SU-DHL-6 (cell line): ENCODE results near the gene NCMAP.
"Not testable (repeated sequence)": the region's sequence is repeated elsewhere in the genome, so short reads cannot be mapped to it uniquely, and the experiment has no call there.

Source experiments
- H2AFZ ChIP-seq: fragments of 200-600 bp; sonication (generic); 2 replicates; pipeline ENCODE4 v1.6.1; 2014; ENCODE audit warnings: low read depth, mild to moderate bottlenecking, moderate library complexity, mixed read lengths, antibody characterized with exemption, low read length; ENCODE audit not compliant: severe bottlenecking
- H3F3A ChIP-seq: fragments of 200-600 bp; shearing (Covaris generic); 2 replicates; pipeline ENCODE4 v1.6.0; 2016; ENCODE audit warnings: antibody characterized with exemption, mild to moderate bottlenecking; ENCODE audit not compliant: insufficient read depth
- H3K27ac ChIP-seq: fragments of 200-600 bp; sonication (generic); 2 replicates; pipeline ENCODE4 v1.5.1; 2016; ENCODE audit warnings: low read depth, mild to moderate bottlenecking, low read length, moderate library complexity, mixed read lengths
- H3K27me3 ChIP-seq: fragments of 200-600 bp; sonication (generic), shearing (Covaris generic); 2 replicates; pipeline ENCODE4 v1.6.0; 2014; ENCODE audit warnings: mild to moderate bottlenecking, low read length
- H3K36me3 ChIP-seq: fragments of 200-600 bp; sonication (generic); 2 replicates; pipeline ENCODE4 v1.6.1; 2014; ENCODE audit warnings: mild to moderate bottlenecking, low read length, mixed read lengths
- H3K4me2 ChIP-seq: fragments of 300-600, 200-600 bp; shearing (Covaris generic), sonication (generic); 2 replicates; pipeline ENCODE4 v1.6.0; 2014; ENCODE audit warnings: low read length, low read depth, mild to moderate bottlenecking; ENCODE audit not compliant: poor library complexity, severe bottlenecking
- H3K4me3 ChIP-seq: fragments of 200-600 bp; sonication (generic); 2 replicates; pipeline ENCODE4 v1.5.1; 2014; ENCODE audit warnings: antibody characterized with exemption, low read length, mild to moderate bottlenecking, mixed read lengths; ENCODE audit not compliant: insufficient read depth, poor library complexity, severe bottlenecking
- H3K79me2 ChIP-seq: fragments of 200-600 bp; sonication (generic); 2 replicates; pipeline ENCODE4 v1.6.1; 2014; ENCODE audit warnings: mild to moderate bottlenecking, low read length, moderate library complexity; ENCODE audit not compliant: insufficient read depth
- H3K9ac ChIP-seq: fragments of 200-600 bp; sonication (generic); 2 replicates; pipeline ENCODE4 v1.7.0; 2014; ENCODE audit warnings: mild to moderate bottlenecking, low read length
- H3K9me2 ChIP-seq: fragments of 200-600 bp; sonication (generic); replicated peaks from 2 replicates; pipeline ENCODE4 v1.6.1; 2014; ENCODE audit warnings: low read length; ENCODE audit not compliant: insufficient read depth
- H3K9me3 ChIP-seq: fragments of 200-600 bp; sonication (generic); 2 replicates; pipeline ENCODE4 v1.6.1; 2014; ENCODE audit warnings: low read length, mixed read lengths; ENCODE audit not compliant: insufficient read depth
- H4K20me1 ChIP-seq: fragments of 200-600 bp; sonication (generic); 2 replicates; pipeline ENCODE4 v1.6.1; 2014; ENCODE audit warnings: low read depth, mild to moderate bottlenecking, antibody characterized with exemption, low read length, moderate library complexity, mixed read lengths
- EZH2phosphoT487 ChIP-seq: fragments of 200-600 bp; sonication (generic), shearing (Covaris generic); conservative IDR thresholded peaks from 2 replicates; pipeline ENCODE4 v1.6.1; 2018; ENCODE audit warnings: mild to moderate bottlenecking, antibody characterized with exemption, low read length, moderate library complexity, mixed read lengths
- TF ChIP-seq, protein P1 (sequence below): fragments of 200-600 bp; sonication (generic); IDR thresholded peaks from one replicate; pipeline ENCODE4 v1.5.1; 2017; ENCODE audit warnings: antibody characterized with exemption, mild to moderate bottlenecking, low read length, moderate library complexity; ENCODE audit not compliant: insufficient read depth, poor library complexity, severe bottlenecking

NCMAP gene

DNA sequence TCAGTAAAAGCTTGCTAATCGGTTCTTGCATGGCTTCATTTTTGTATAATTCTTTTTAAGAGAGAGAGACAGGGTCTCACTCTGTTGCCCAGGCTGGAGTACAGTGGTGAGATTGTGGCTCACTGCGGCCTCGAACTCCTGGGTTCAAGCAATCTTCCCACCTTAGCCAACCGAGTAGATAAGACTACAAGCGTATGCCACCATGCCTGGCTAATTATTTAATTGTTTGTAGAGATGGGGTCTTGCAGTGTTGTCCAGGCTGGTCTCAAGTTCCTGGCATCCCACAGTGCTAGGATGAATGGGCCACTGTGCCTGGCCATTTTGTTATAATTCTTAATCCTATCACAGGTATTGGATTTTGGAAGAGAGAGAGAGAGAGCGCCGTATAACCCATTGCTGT, 29.8 kb upstream of the NCMAP start:
- Histone ChIP-seq H3K4me3 (no peak overlapping the region), H3K27ac (no peak overlapping the region)

DNA sequence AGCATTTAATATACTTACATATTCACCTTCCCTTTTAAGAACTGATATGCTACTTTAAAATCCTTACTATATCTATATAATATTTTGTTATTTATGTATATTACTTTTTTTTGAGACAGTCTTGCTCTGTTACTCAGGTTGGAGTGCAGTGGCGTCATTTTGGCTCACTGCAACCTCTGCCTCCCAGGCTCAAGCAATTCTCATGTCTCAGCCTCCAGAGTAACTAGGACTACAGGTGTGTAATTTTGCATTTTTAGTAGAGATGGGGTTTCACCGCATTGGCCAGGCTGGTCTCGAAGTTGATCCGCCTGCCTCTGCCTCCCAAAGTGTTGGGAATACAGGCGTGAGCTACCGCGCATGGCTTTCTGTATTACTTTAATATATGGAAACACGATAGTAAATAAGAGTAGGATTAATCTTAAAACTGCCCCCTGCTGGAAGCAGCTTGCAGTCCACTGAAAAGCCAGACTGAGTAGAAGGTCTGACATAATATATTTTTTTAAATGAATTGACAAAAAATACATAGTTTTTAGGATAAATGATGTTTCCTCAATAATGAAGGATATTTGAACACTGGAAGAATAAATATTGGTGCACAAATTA, 28.8 kb upstream of the NCMAP start:
- no peaks in the 10 kb centered on the region for H4K20me1 ChIP-seq
- H3K79me2 ChIP-seq: no peaks in the 10 kb centered on the region
- H3K9me2 ChIP-seq: no peaks in the 10 kb centered on the region
- H3K9me3 ChIP-seq: no peaks in the 10 kb centered on the region
- H3K27me3 ChIP-seq: no peaks in the 10 kb centered on the region
- peak overlapping the region; percentile 55 for H2AFZ ChIP-seq
- peaks cover 24% of the 10 kb centered on the region for H3F3A ChIP-seq
- H3K9ac ChIP-seq: no peak overlapping the region
- TF ChIP-seq, protein P1, sequence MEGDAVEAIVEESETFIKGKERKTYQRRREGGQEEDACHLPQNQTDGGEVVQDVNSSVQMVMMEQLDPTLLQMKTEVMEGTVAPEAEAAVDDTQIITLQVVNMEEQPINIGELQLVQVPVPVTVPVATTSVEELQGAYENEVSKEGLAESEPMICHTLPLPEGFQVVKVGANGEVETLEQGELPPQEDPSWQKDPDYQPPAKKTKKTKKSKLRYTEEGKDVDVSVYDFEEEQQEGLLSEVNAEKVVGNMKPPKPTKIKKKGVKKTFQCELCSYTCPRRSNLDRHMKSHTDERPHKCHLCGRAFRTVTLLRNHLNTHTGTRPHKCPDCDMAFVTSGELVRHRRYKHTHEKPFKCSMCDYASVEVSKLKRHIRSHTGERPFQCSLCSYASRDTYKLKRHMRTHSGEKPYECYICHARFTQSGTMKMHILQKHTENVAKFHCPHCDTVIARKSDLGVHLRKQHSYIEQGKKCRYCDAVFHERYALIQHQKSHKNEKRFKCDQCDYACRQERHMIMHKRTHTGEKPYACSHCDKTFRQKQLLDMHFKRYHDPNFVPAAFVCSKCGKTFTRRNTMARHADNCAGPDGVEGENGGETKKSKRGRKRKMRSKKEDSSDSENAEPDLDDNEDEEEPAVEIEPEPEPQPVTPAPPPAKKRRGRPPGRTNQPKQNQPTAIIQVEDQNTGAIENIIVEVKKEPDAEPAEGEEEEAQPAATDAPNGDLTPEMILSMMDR: peak; percentile 87
- no peak for TF ChIP-seq EZH2phosphoT487
- no peak overlapping the region for H3K27ac ChIP-seq
- H3K4me3 ChIP-seq: no peak overlapping the region
- no peak overlapping the region for H3K4me2 ChIP-seq
- H3K36me3 ChIP-seq: no peaks in the 10 kb centered on the region

More for the DNA sequence above, 29.8 kb upstream of the NCMAP start:
- no peaks in the 10 kb centered on the region for H3K27me3 ChIP-seq
- no peaks in the 10 kb centered on the region for H3K79me2 ChIP-seq
- H3K36me3 ChIP-seq: no peaks in the 10 kb centered on the region
- no peak overlapping the region for H3K9ac ChIP-seq
- peaks cover 15% of the 10 kb centered on the region for H3F3A ChIP-seq
- H2AFZ ChIP-seq: no peak overlapping the region
- no peaks in the 10 kb centered on the region for H4K20me1 ChIP-seq
- H3K9me2 ChIP-seq: no peaks in the 10 kb centered on the region
- no peaks in the 10 kb centered on the region for H3K9me3 ChIP-seq
- TF ChIP-seq EZH2phosphoT487: no peak
- TF ChIP-seq, protein P1: no peak
- no peak overlapping the region for H3K4me2 ChIP-seq

DNA sequence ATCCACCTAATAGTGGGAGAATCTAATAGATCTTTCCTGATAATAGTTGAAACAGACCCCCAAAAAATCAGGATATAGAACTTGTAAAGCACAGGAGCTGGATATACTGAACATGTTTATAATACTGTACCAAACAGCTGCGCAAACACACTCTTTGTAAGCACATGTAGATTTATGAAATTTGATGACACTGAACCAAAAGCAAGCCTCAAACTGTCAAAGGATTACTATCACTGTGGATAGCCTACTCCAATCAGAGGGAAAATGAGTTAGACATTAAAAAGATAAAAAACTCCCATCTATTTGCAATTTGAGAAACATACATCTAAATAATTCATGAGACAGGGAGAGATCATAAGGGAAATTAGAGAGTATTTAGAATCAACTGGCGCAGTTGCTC, 27.1 kb upstream of the NCMAP start:
- TF ChIP-seq, protein P1: no peak
- TF ChIP-seq EZH2phosphoT487: no peak
- Histone ChIP-seq H3K4me2 (no peak overlapping the region), H3K9me2 (no peaks in the 10 kb centered on the region), H4K20me1 (no peaks in the 10 kb centered on the region), H3K27me3 (no peaks in the 10 kb centered on the region), H3K9ac (no peak overlapping the region), H2AFZ (no peak overlapping the region), H3K4me3 (no peak overlapping the region), H3K27ac (no peak overlapping the region), H3K79me2 (no peaks in the 10 kb centered on the region), H3K36me3 (no peaks in the 10 kb centered on the region), H3K9me3 (no peaks in the 10 kb centered on the region), H3F3A (peaks cover 33% of the 10 kb centered on the region)

DNA sequence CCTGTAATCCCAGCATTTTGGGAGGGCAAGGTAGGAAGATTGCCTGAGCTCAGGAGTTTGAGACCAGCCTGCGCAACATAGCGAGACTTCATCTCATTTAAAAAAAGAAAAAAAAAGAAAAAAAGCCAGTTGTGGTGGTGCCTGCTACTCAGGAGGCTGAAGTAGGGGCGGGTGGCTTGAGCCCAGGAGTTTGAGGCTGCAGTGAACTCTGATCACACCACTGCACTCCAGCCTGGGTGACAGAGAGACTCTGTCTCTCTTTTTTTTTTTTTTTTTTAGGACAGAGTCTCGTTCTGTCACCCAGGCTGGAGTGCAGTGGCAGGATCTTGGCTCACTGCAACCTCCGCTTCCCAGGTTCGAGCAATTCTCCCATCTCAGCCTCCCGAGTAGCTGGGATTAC, 26.6 kb upstream of the NCMAP start:
- peaks cover 34% of the 10 kb centered on the region for H3F3A ChIP-seq
- H2AFZ ChIP-seq, H3K4me3 ChIP-seq, H3K79me2 ChIP-seq, H3K9me2 ChIP-seq, H4K20me1 ChIP-seq, H3K27me3 ChIP-seq, H3K9ac ChIP-seq, H3K27ac ChIP-seq, H3K4me2 ChIP-seq, H3K9me3 ChIP-seq, H3K36me3 ChIP-seq: not testable (repeated sequence)
